Measurements from ENCODE around the gene CA10. TPM values are rescaled to one million over a fixed set of nuclear protein-coding genes. Genes with fewer than 3 reads are reported as not detected.

Gene CA10
- total and polyA plus RNA-seq, 9 of the 15 experiments (the other 6 are each of a cell fraction or from before 2014, with no cell fraction given) = not detected

DNA sequence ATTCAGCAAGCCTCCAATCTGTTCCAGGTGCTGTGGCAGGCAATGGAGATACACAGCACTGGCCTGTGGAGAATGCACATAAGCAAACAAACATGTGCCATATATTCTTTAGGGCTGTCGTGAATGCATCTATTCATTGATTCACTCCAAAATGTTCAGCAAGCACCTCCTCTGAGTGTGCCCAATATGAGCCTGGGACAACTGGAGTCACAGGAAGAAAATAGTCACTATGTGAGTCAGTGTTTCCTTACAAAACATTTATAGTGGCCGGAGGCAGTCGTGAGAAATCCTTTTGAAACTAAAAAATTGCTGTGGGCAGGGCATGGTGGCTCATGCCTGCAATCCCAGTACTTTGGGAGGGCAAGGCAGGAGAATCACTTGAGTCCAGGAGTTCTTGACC lies 310.1 kb downstream of the CA10 start:
- Histone ChIP-seq H3K79me2 (ENCODE audit: control insufficient read depth, insufficient read depth, low read length) (no peaks in the 10 kb centered on the region), H3K4me3 (no peak overlapping the region), H4K20me1 (replicated peaks; ENCODE audit: control insufficient read depth, insufficient read depth, low read length) (no peaks in the 10 kb centered on the region), H3K4me1 (replicated peaks in 1 of 2; ENCODE audit: control insufficient read depth in 2 of 2, insufficient read depth in 2 of 2, low read length in 2 of 2) (no peaks in the 10 kb centered on the region), H3K27ac (ENCODE audit: extremely low read depth, low read depth, low read length) (no peak overlapping the region), H2AFZ (ENCODE audit: low read depth, low read length) (no peak overlapping the region), H3K9ac (ENCODE audit: insufficient read depth in 1 of 2, low read depth in 2 of 2, low read length in 2 of 2) (no peak overlapping the region), H3K36me3 (ENCODE audit: control insufficient read depth, insufficient read depth, low read length) (no peaks in the 10 kb centered on the region), H3K9me1 (ENCODE audit: control insufficient read depth, insufficient read depth, low read length) (no peaks in the 10 kb centered on the region), H3K4me2 (ENCODE audit: insufficient read depth, low read length) (no peak overlapping the region), H3K27me3 (ENCODE audit: control insufficient read depth in 2 of 2, insufficient read depth in 2 of 2, low read length in 2 of 2) (no peaks in the 10 kb centered on the region), H3K9me3 (replicated peaks; ENCODE audit: control insufficient read depth, insufficient read depth, low read depth, low read length) (no peaks in the 10 kb centered on the region)
- intact Hi-C loops (cut with micrococcal nuclease) = no loop called here
- FAIRE-seq (no peak), DNase-seq (ENCODE audit: extremely low read depth in 1 of 4, low spot score in 3 of 4) (no peak), ATAC-seq (no peak)
- in situ Hi-C loops (cut with MboI) = no loop called here
- no TSS peak for BruUV-seq (replicated peaks)
- TF ChIP-seq, protein P1, sequence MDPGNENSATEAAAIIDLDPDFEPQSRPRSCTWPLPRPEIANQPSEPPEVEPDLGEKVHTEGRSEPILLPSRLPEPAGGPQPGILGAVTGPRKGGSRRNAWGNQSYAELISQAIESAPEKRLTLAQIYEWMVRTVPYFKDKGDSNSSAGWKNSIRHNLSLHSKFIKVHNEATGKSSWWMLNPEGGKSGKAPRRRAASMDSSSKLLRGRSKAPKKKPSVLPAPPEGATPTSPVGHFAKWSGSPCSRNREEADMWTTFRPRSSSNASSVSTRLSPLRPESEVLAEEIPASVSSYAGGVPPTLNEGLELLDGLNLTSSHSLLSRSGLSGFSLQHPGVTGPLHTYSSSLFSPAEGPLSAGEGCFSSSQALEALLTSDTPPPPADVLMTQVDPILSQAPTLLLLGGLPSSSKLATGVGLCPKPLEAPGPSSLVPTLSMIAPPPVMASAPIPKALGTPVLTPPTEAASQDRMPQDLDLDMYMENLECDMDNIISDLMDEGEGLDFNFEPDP (CRISPR knock-in tag; IDR thresholded peaks at IDR 0.05) = no peak
- no peak for TF ChIP-seq PHB (CRISPR knock-in tag; IDR thresholded peaks at IDR 0.05)
- TF ChIP-seq BACH1 (tag; IDR thresholded peaks at IDR 0.05) = no peak
- TF ChIP-seq ZNF384 (IDR thresholded peaks at IDR 0.05; ENCODE audit: low read depth, low read length) = no peak
- no peak for TF ChIP-seq COPS2 (conservative IDR thresholded peaks at IDR 0.05)
- TF ChIP-seq MYBL2 (IDR thresholded peaks at IDR 0.05; ENCODE audit: low read depth) = no peak
- no peak for TF ChIP-seq MYBL2 (CRISPR knock-in tag; IDR thresholded peaks at IDR 0.05; ENCODE audit: borderline replicate concordance)
- no peak for TF ChIP-seq FOS (IDR thresholded peaks at IDR 0.05; ENCODE audit: extremely low read depth, insufficient read length)
- no peak for TF ChIP-seq E2F3 (CRISPR knock-in tag; IDR thresholded peaks at IDR 0.05)
- no peak for TF ChIP-seq RBM25 (IDR thresholded peaks at IDR 0.05; ENCODE audit: low read depth, low read length, severe bottlenecking)
- TF ChIP-seq SNRNP70 (optimal IDR thresholded peaks at IDR 0.05; ENCODE audit: low read depth, low read length) = no peak
- TF ChIP-seq, protein P2, sequence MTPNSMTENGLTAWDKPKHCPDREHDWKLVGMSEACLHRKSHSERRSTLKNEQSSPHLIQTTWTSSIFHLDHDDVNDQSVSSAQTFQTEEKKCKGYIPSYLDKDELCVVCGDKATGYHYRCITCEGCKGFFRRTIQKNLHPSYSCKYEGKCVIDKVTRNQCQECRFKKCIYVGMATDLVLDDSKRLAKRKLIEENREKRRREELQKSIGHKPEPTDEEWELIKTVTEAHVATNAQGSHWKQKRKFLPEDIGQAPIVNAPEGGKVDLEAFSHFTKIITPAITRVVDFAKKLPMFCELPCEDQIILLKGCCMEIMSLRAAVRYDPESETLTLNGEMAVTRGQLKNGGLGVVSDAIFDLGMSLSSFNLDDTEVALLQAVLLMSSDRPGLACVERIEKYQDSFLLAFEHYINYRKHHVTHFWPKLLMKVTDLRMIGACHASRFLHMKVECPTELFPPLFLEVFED (CRISPR knock-in tag; conservative IDR thresholded peaks at IDR 0.05) = no peak
- TF ChIP-seq BCOR (IDR thresholded peaks at IDR 0.05) = no peak
- no peak for TF ChIP-seq ZNF436 (CRISPR knock-in tag; IDR thresholded peaks at IDR 0.05)
- no peak for TF ChIP-seq MECOM (CRISPR knock-in tag; IDR thresholded peaks at IDR 0.05)
- TF ChIP-seq SPI1 (IDR thresholded peaks at IDR 0.05; ENCODE audit: borderline replicate concordance, low read depth, low read length) = no peak
- no peak for TF ChIP-seq CBX1 (IDR thresholded peaks at IDR 0.05; ENCODE audit: low read depth)
- no peak for TF ChIP-seq PCBP1 (IDR thresholded peaks at IDR 0.05; ENCODE audit: low read depth, low read length, poor library complexity, severe bottlenecking)
- no peak for TF ChIP-seq CCAR2 (IDR thresholded peaks at IDR 0.05; ENCODE audit: low read depth, low read length)
- TF ChIP-seq ARNT (IDR thresholded peaks at IDR 0.05) = no peak
- TF ChIP-seq HSF4 (CRISPR knock-in tag; IDR thresholded peaks at IDR 0.05; ENCODE audit: borderline replicate concordance) = no peak
- 6% methylated on average over 3 of the region's 3 CpGs for WGBS (ENCODE audit: insufficient coverage, low coverage, missing lambda C conversion rate)
- ChIA-PET POLR2A (no interaction called here), CTCF (ENCODE audit: low intra/inter-chr PET ratio) (no interaction called here)

Data from K562 (cell line).